H9 (cell line): ENCODE results near the gene APRT. TPM values are rescaled to one million over a fixed set of nuclear protein-coding genes. Genes with fewer than 3 reads are reported as not detected.

Experiments
- DNase-seq: peaks from one replicate; pipeline ENCODE4 v3.0.0-alpha.2; 2017
- H2AFZ ChIP-seq: one replicate; pipeline ENCODE4 v1.6.1; 2013; ENCODE audit warnings: mild to moderate bottlenecking, low read length, control low read depth, moderate library complexity
- H2AK5ac ChIP-seq: 2 replicates; pipeline ENCODE4 v1.6.1; 2013; ENCODE audit warnings: low read length, control low read depth, mixed read lengths; ENCODE audit not compliant: insufficient read length
- H2BK120ac ChIP-seq: one replicate; pipeline ENCODE4 v1.6.1; 2013; ENCODE audit warnings: low read depth, mild to moderate bottlenecking, low read length, control low read depth, inconsistent platforms; ENCODE audit not compliant: poor library complexity, severe bottlenecking
- H2BK12ac ChIP-seq: 2 replicates; pipeline ENCODE4 v1.6.1; 2013; ENCODE audit warnings: low read length, control low read depth, mixed read lengths, low read depth; ENCODE audit not compliant: insufficient read length
- H2BK15ac ChIP-seq: 2 replicates; pipeline ENCODE4 v1.6.1; 2013; ENCODE audit warnings: low read depth, low read length, control low read depth
- H2BK20ac ChIP-seq: one replicate; pipeline ENCODE4 v1.6.1; 2013; ENCODE audit warnings: low read depth, mild to moderate bottlenecking, low read length, control low read depth, inconsistent platforms; ENCODE audit not compliant: poor library complexity, severe bottlenecking
- H2BK5ac ChIP-seq: 2 replicates; pipeline ENCODE4 v1.6.1; 2013; ENCODE audit warnings: low read length, control low read depth, mixed read lengths; ENCODE audit not compliant: insufficient read length
- H3K14ac ChIP-seq: 2 replicates; pipeline ENCODE4 v1.6.1; 2013; ENCODE audit warnings: low read length, control low read depth; ENCODE audit not compliant: insufficient read depth
- H3K18ac ChIP-seq: 2 replicates; pipeline ENCODE4 v1.6.1; 2013; ENCODE audit warnings: low read depth, mild to moderate bottlenecking, mixed read lengths, low read length, control low read depth; ENCODE audit not compliant: insufficient read length
- H3K23ac ChIP-seq: 2 replicates; pipeline ENCODE4 v1.6.1; 2013; ENCODE audit warnings: low read length, control low read depth, mixed read lengths, low read depth; ENCODE audit not compliant: insufficient read length
- H3K23me2 ChIP-seq: 2 replicates; pipeline ENCODE4 v1.6.1; 2013; ENCODE audit warnings: low read depth, mild to moderate bottlenecking, mixed read lengths, low read length, control low read depth; ENCODE audit not compliant: insufficient read length, poor library complexity, severe bottlenecking
- H3K27ac ChIP-seq: 2 replicates; pipeline ENCODE4 v1.5.1; 2013; ENCODE audit warnings: low read length, control low read depth, mixed read lengths, low read depth; ENCODE audit not compliant: insufficient read length
- H3K27me3 ChIP-seq: 2 replicates; pipeline ENCODE4 v1.6.1; 2013; ENCODE audit warnings: low read length, control low read depth, inconsistent platforms; ENCODE audit not compliant: insufficient read depth
- H3K4ac ChIP-seq: 2 replicates; pipeline ENCODE4 v1.6.1; 2013; ENCODE audit warnings: low read depth, mild to moderate bottlenecking, control low read depth, inconsistent platforms, low read length, moderate library complexity
- H3K4me1 ChIP-seq: 2 replicates; pipeline ENCODE4 v1.6.1; 2013; ENCODE audit warnings: low read length, control low read depth, inconsistent platforms; ENCODE audit not compliant: insufficient read depth
- H3K4me2 ChIP-seq: 2 replicates; pipeline ENCODE4 v1.6.1; 2013; ENCODE audit warnings: low read length, control low read depth, mixed read lengths; ENCODE audit not compliant: insufficient read length, insufficient read depth
- H3K56ac ChIP-seq: 2 replicates; pipeline ENCODE4 v1.6.1; 2013; ENCODE audit warnings: low read depth, mild to moderate bottlenecking, mixed read lengths, low read length, control low read depth; ENCODE audit not compliant: insufficient read length
- H3K79me1 ChIP-seq: 2 replicates; pipeline ENCODE4 v1.6.1; 2013; ENCODE audit warnings: low read depth, mild to moderate bottlenecking, moderate library complexity, low read length, control low read depth, inconsistent platforms; ENCODE audit not compliant: insufficient read depth, poor library complexity, severe bottlenecking
- H3K79me2 ChIP-seq: 2 replicates; pipeline ENCODE4 v1.6.1; 2013; ENCODE audit warnings: low read length, control low read depth, inconsistent platforms; ENCODE audit not compliant: insufficient read depth
- H3K9ac ChIP-seq: 2 replicates; pipeline ENCODE4 v1.6.1; 2013; ENCODE audit warnings: low read length, control low read depth, mixed read lengths; ENCODE audit not compliant: insufficient read length; ENCODE audit errors: extremely low read depth
- H3K9me3 ChIP-seq: one replicate; pipeline ENCODE4 v1.6.1; 2013; ENCODE audit warnings: low read depth, low read length, inconsistent platforms; ENCODE audit not compliant: control insufficient read depth
- H3T11ph ChIP-seq: one replicate; pipeline ENCODE4 v1.6.1; 2013; ENCODE audit warnings: mild to moderate bottlenecking, low read length, control low read depth, inconsistent platforms
- H4K20me1 ChIP-seq: one replicate; pipeline ENCODE4 v1.6.1; 2013; ENCODE audit not compliant: control insufficient read depth, insufficient read length, insufficient read depth
- H4K5ac ChIP-seq: 2 replicates; pipeline ENCODE4 v1.6.1; 2013; ENCODE audit warnings: low read depth, mild to moderate bottlenecking, mixed read lengths, low read length, control low read depth; ENCODE audit not compliant: insufficient read length
- H4K8ac ChIP-seq: replicated peaks from 2 replicates; pipeline ENCODE4 v1.6.1; 2013; ENCODE audit warnings: low read length, control low read depth, mixed read lengths, low read depth; ENCODE audit not compliant: insufficient read length
- H4K91ac ChIP-seq: 2 replicates; pipeline ENCODE4 v1.6.1; 2013; ENCODE audit warnings: low read depth, mild to moderate bottlenecking, moderate library complexity, mixed read lengths, low read length, control low read depth; ENCODE audit not compliant: insufficient read length
- H3K27ac Mint-ChIP-seq, 3 experiments: 2 replicates in 2 of 3; 3 replicates in 1 of 3; pipeline ENCODE4 v1.8.0; 2020 to 2021; ENCODE audit warnings: mixed read lengths in 3 of 3, mild to moderate bottlenecking in 1 of 3, moderate library complexity in 1 of 3
- H3K27me3 Mint-ChIP-seq: 2 replicates; pipeline ENCODE4 v1.8.0; 2021; ENCODE audit warnings: low read depth, mild to moderate bottlenecking, moderate library complexity, mixed read lengths
- H3K36me3 Mint-ChIP-seq, 3 experiments: 2 replicates in 2 of 3; 3 replicates in 1 of 3; pipeline ENCODE4 v1.8.0; 2020 to 2021; ENCODE audit warnings: low read depth in 3 of 3, mixed read lengths in 3 of 3; ENCODE audit not compliant: insufficient read depth in 1 of 3
- H3K4me1 Mint-ChIP-seq, 2 experiments: 2 replicates each; pipeline ENCODE4 v1.8.0; 2020; ENCODE audit warnings: mixed read lengths in 2 of 2
- H3K4me3 Mint-ChIP-seq, 2 experiments: 2 replicates in 1 of 2; 3 replicates in 1 of 2; pipeline ENCODE4 v1.8.0; 2020 to 2021; ENCODE audit warnings: mild to moderate bottlenecking in 2 of 2, mixed read lengths in 2 of 2, moderate library complexity in 1 of 2
- H3K9me3 Mint-ChIP-seq, 2 experiments: 2 replicates in 1 of 2; 3 replicates in 1 of 2; pipeline ENCODE4 v1.8.0; 2020; ENCODE audit warnings: mild to moderate bottlenecking in 2 of 2, mixed read lengths in 2 of 2, moderate library complexity in 1 of 2
- WGBS: extraction: QIAGEN DNeasy Blood & Tissue Kit; methylation state at CpG from one replicate; pipeline ENCODE4 v1.1.7; 2013; ENCODE audit warnings: missing lambda C conversion rate, low lambda C conversion rate, mixed read lengths; ENCODE audit not compliant: insufficient read length; ENCODE audit errors: extremely low coverage; 5-methylcytosine and 5-hydroxymethylcytosine counted together
- total RNA-seq: library from RNA; stranded (reverse); gene quantifications from 2 replicates; pipeline ENCODE4 v1.2.1, GENCODE V29; 2021
- TF ChIP-seq, protein P1 (sequence below): fragments of 200-600 bp; sonication (generic); conservative IDR thresholded peaks from 3 replicates; pipeline ENCODE4 v1.8.0; 2021; ENCODE audit warnings: antibody characterized with exemption, mild to moderate bottlenecking

APRT gene
- total RNA-seq, 1 experiment from 2014 or later = 246 TPM

DNA sequence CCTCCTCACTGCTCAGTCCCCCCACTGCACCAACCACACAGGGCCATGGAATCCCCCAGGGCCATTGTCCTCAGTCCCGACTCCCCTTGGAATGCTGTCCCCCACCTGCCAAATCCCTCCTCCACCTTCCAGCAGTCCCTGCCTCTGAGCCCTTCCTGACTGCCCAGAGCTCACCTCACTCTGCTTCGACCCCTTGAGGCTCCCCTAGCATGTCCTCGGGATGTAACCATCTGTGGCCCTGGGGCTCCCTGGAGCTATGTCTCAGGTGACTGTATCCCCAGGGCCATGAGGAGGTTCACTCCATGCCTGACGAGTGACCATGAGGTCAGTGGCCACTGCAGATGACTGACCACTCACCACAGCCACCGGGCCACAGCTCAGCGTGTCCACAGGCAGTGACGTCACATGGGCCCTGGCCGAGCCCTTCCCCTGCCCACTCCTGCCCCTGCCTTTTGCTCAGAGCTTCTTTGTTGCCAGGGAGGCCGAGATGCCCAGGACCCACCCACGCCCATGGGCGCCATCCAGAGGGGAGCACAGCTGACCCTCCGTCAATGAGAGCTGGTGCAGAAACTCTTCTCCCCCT, 19.0 kb downstream of the APRT start:
- H3K9me3 Mint-ChIP-seq = no peaks in the 10 kb centered on the region
- H3K36me3 Mint-ChIP-seq = no peaks in the 10 kb centered on the region
- Histone ChIP-seq H2BK120ac (no peak overlapping the region), H3K27ac (no peak overlapping the region), H2BK5ac (no peak overlapping the region), H3K23ac (no peak overlapping the region), H3T11ph (no peak overlapping the region), H3K18ac (no peak overlapping the region), H4K8ac (no peak overlapping the region), H4K91ac (no peak overlapping the region), H3K9me3 (no peaks in the 10 kb centered on the region), H3K56ac (no peak overlapping the region), H3K4me2 (no peak overlapping the region), H3K14ac (no peak overlapping the region), H4K5ac (no peak overlapping the region), H2BK15ac (no peak overlapping the region), H3K4ac (no peak overlapping the region), H3K27me3 (no peaks in the 10 kb centered on the region), H2BK12ac (no peak overlapping the region), H3K9ac (no peak overlapping the region), H2BK20ac (no peak overlapping the region), H2AFZ (no peak overlapping the region), H2AK5ac (no peak overlapping the region), H3K79me1 (no peaks in the 10 kb centered on the region), H3K4me1 (peaks cover 3% of the 10 kb centered on the region; the same call in 1 of the 2 replicates), H3K23me2 (peaks cover 3% of the 10 kb centered on the region), H3K79me2 (no peaks in the 10 kb centered on the region), H4K20me1 (no peaks in the 10 kb centered on the region)
- no CpG with 5 or more reads among the region's 12 CpGs for WGBS
- peaks cover 11 to 36% of the 10 kb centered on the region in 2 experiments for H3K4me1 Mint-ChIP-seq
- TF ChIP-seq, protein P1, sequence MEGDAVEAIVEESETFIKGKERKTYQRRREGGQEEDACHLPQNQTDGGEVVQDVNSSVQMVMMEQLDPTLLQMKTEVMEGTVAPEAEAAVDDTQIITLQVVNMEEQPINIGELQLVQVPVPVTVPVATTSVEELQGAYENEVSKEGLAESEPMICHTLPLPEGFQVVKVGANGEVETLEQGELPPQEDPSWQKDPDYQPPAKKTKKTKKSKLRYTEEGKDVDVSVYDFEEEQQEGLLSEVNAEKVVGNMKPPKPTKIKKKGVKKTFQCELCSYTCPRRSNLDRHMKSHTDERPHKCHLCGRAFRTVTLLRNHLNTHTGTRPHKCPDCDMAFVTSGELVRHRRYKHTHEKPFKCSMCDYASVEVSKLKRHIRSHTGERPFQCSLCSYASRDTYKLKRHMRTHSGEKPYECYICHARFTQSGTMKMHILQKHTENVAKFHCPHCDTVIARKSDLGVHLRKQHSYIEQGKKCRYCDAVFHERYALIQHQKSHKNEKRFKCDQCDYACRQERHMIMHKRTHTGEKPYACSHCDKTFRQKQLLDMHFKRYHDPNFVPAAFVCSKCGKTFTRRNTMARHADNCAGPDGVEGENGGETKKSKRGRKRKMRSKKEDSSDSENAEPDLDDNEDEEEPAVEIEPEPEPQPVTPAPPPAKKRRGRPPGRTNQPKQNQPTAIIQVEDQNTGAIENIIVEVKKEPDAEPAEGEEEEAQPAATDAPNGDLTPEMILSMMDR = no peak
- no peak for DNase-seq
- H3K27me3 Mint-ChIP-seq = peaks cover 6% of the 10 kb centered on the region
- no peak overlapping the region; a peak in 1 of 7 replicates for H3K27ac Mint-ChIP-seq
- no peak overlapping the region for H3K4me3 Mint-ChIP-seq
